Endothelial cell of umbilical vein (primary cell): Measurements from ENCODE around the gene GSG1L.

ENCODE experiments used
- CTCF ChIP-seq, 2 donors: IDR thresholded peaks; 1 replicate in 1 of 2; 2 replicates in 1 of 2; pipeline ENCODE4 v1.5.1; 2011; ENCODE audit warnings: low read length in 2 of 2, mild to moderate bottlenecking in 2 of 2, moderate library complexity in 2 of 2, control low read depth in 1 of 2, inconsistent platforms in 1 of 2, low read depth in 1 of 2; ENCODE audit not compliant: insufficient read depth in 1 of 2; ENCODE audit errors: extremely low read depth in 1 of 2
- MYC ChIP-seq: IDR thresholded peaks from one replicate; pipeline ENCODE4 v1.6.1; 2011; ENCODE audit warnings: mild to moderate bottlenecking, low read depth, low read length
- POLR2A ChIP-seq: IDR thresholded peaks from 2 replicates; pipeline ENCODE4 v1.6.1; 2012; ENCODE audit warnings: low read depth, mild to moderate bottlenecking, control low read depth, low read length
- TF ChIP-seq, protein P1 (sequence below): IDR thresholded peaks from 2 replicates; pipeline ENCODE4 v1.6.1; 2011; ENCODE audit not compliant: insufficient read depth, insufficient read length

- TF ChIP-seq POLR2A (no peak), CTCF (IDR thresholded peaks at IDR 0.05; ENCODE audit: extremely low read depth in 1 of 2, insufficient read depth in 1 of 2, low read depth in 1 of 2, low read length in 2 of 2) (no peak), MYC (no peak)
- TF ChIP-seq, protein P1, sequence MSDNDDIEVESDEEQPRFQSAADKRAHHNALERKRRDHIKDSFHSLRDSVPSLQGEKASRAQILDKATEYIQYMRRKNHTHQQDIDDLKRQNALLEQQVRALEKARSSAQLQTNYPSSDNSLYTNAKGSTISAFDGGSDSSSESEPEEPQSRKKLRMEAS = no peak
These were observed 286.0 kb downstream of the GSG1L start for GRCh38 chr16:27777527-27777926.
